HepG2 (cell line): ENCODE measurements around the gene DSG2. TPM values are rescaled to one million over a fixed set of nuclear protein-coding genes. Genes with fewer than 3 reads are reported as not detected.

ENCODE experiments used
- ATAC-seq: fragments of 200-7000 bp; cut with Tn5 transposase; 3 replicates; pipeline ENCODE4 v1.9.1; 2020; ENCODE audit warnings: mild to moderate bottlenecking, moderate library complexity
- BruUV-seq: library from RNA; stranded (reverse); fragments of 400-500 nt; replicated peaks from 2 replicates; lab custom pipeline; 2021; lab: Mats Ljungman, UMichigan
- CTCF ChIA-PET: fragments of 300-600 bp; formaldehyde crosslinking; extraction: SDS; loops from one replicate; lab custom pipeline; 2021; ENCODE audit warnings: low total read pairs, inconsistent platforms, low intra/inter-chr PET ratio; lab: Yijun Ruan, JAX
- POLR2A ChIA-PET: fragments of 350-600 bp; sonication (Branson Sonifier 250); formaldehyde crosslinking; loops from one replicate; lab custom pipeline; 2020; ENCODE audit warnings: antibody characterized with exemption, inconsistent platforms; lab: Yijun Ruan, JAX
- DNase-seq: peaks from one replicate; pipeline ENCODE4 v3.0.0-alpha.2; 2015; ENCODE audit warnings: low spot score
- FAIRE-seq: peaks from 3 replicates; lab custom pipeline; 2011; peaks lifted over from hg19 to GRCh38; lab: Jason Lieb, UNC
- H2AFZ ChIP-seq: one replicate; pipeline ENCODE4 v1.6.1; 2011; ENCODE audit warnings: low read length, inconsistent platforms
- H3K27ac ChIP-seq: fragments of 300-600 bp; 3 replicates; pipeline ENCODE4 v1.8.0; 2011; ENCODE audit warnings: mixed run types, mild to moderate bottlenecking, mixed read lengths, low read length, inconsistent platforms; ENCODE audit not compliant: insufficient read depth; ENCODE audit errors: extremely low read length
- H3K27me3 ChIP-seq, 2 experiments: fragments of 200-600 bp in 1 of 2; 2 replicates in 1 of 2; 3 replicates in 1 of 2; pipeline versions ENCODE4 v1.6.0 to v1.8.0; 2011; ENCODE audit warnings: low read length in 2 of 2, mild to moderate bottlenecking in 2 of 2, moderate library complexity in 2 of 2, inconsistent platforms in 1 of 2; ENCODE audit not compliant: insufficient read depth in 2 of 2, control insufficient read depth in 1 of 2
- H3K36me3 ChIP-seq, 2 experiments: fragments of 200-600 bp in 1 of 2; replicated peaks in 1 of 2; 2 replicates in 1 of 2; 3 replicates in 1 of 2; pipeline versions ENCODE4 v1.5.1 to v1.8.0; 2011; ENCODE audit warnings: low read length in 2 of 2, inconsistent platforms in 1 of 2; ENCODE audit not compliant: insufficient read depth in 2 of 2, control insufficient read depth in 1 of 2
- H3K4me1 ChIP-seq: 2 replicates; pipeline ENCODE4 v1.5.1; 2012; ENCODE audit warnings: low read length, inconsistent platforms; ENCODE audit not compliant: insufficient read depth
- H3K4me2 ChIP-seq: 2 replicates; pipeline ENCODE4 v1.6.0; 2011; ENCODE audit warnings: low read depth, low read length, inconsistent platforms
- H3K4me3 ChIP-seq, 3 experiments: fragments of 200-600 bp in 1 of 3; sonication (generic), shearing (Covaris generic) in 1 of 3; replicated peaks in 1 of 3; 2 replicates each; pipeline ENCODE4 v1.5.1; 2011 to 2016; ENCODE audit warnings: low read length in 3 of 3, inconsistent platforms in 2 of 3, low read depth in 2 of 3, mild to moderate bottlenecking in 2 of 3, control low read depth in 1 of 3, mixed read lengths in 1 of 3; ENCODE audit not compliant: insufficient read depth in 1 of 3
- H3K79me2 ChIP-seq: one replicate; pipeline ENCODE4 v1.6.1; 2011; ENCODE audit warnings: low read length, inconsistent platforms; ENCODE audit not compliant: insufficient read depth
- H3K9ac ChIP-seq: 2 replicates; pipeline ENCODE4 v1.6.0; 2011; ENCODE audit warnings: mild to moderate bottlenecking, low read depth, low read length, inconsistent platforms; ENCODE audit not compliant: insufficient read depth
- H3K9me3 ChIP-seq: 2 replicates; pipeline ENCODE4 v1.5.1; 2012; ENCODE audit warnings: mild to moderate bottlenecking, low read length
- H4K20me1 ChIP-seq: 2 replicates; pipeline ENCODE4 v1.6.0; 2011; ENCODE audit warnings: inconsistent platforms, mild to moderate bottlenecking, low read length, moderate library complexity; ENCODE audit not compliant: insufficient read depth
- ATF1 ChIP-seq: IDR thresholded peaks from 2 replicates; pipeline ENCODE4 v1.6.1; 2016; ENCODE audit warnings: mild to moderate bottlenecking, control low read depth
- BHLHE40 ChIP-seq: IDR thresholded peaks from 2 replicates; pipeline ENCODE4 v1.6.1; 2011; ENCODE audit warnings: low read length, improper control_type of control experiment
- CENPBD1 ChIP-seq: sonication (generic); formaldehyde crosslinking; IDR thresholded peaks from 2 replicates; pipeline ENCODE4 v1.8.0; 2022; ENCODE audit warnings: missing genetic modification reagents, low read depth, mild to moderate bottlenecking, borderline replicate concordance
- GABPA ChIP-seq, 2 experiments: IDR thresholded peaks; 2 replicates each; pipeline ENCODE4 v1.6.1; 2011 to 2016; ENCODE audit warnings: low read depth in 2 of 2, low read length in 1 of 2, missing biosample characterization in 1 of 2, missing genetic modification characterization in 1 of 2
- HDAC6 ChIP-seq: fragments of 200-600 bp; sonication (generic); IDR thresholded peaks from 2 replicates; pipeline ENCODE4 v1.7.0; 2017; ENCODE audit warnings: mild to moderate bottlenecking, antibody characterized with exemption, low read length, low read depth
- KLF11 ChIP-seq: IDR thresholded peaks from 2 replicates; pipeline ENCODE4 v1.6.1; 2016; ENCODE audit warnings: missing compliant biosample characterization
- RARA ChIP-seq: IDR thresholded peaks from 2 replicates; pipeline ENCODE4 v1.6.1; 2016; ENCODE audit warnings: missing genetic modification reagents, missing compliant biosample characterization
- RNF219 ChIP-seq: sonication (generic); formaldehyde crosslinking; IDR thresholded peaks from 2 replicates; pipeline ENCODE4 v1.5.0; 2020; ENCODE audit warnings: mild to moderate bottlenecking, missing genetic modification reagents
- ZNF577 ChIP-seq: sonication (generic); formaldehyde crosslinking; IDR thresholded peaks from 2 replicates; pipeline ENCODE4 v1.4.0; 2020; ENCODE audit warnings: mild to moderate bottlenecking, low read depth, missing genetic modification reagents, borderline replicate concordance
- WGBS: methylation state at CpG from one replicate; pipeline ENCODE4 v1.1.6; 2017; ENCODE audit warnings: low lambda C conversion rate; 5-methylcytosine and 5-hydroxymethylcytosine counted together
- in situ Hi-C: cut with HindIII; loops from 2 replicates; pipeline ENCODE4 v1.10.0; 2017; ENCODE audit warnings: low pct_unique_long_range_greater_than_20kb; ENCODE audit not compliant: extremely low pct_ligation_motif_present
- intact Hi-C: fragments of 100-400 bp; cut with micrococcal nuclease; formaldehyde crosslinking; loops from one replicate; pipeline ENCODE4 v1.10.0; 2022; ENCODE audit not compliant: unreplicated experiment
- polyA plus RNA-seq, 8 experiments: library from polyadenylated mRNA; depleted of rRNA in 3 of 8; stranded (reverse) in 7 of 8; unstranded in 1 of 8; fragments of >200 nt; fragmentation: Illumina TruSeq in 4 of 8; extraction: Trizol in 4 of 8; gene quantifications; 2 replicates each; pipeline versions ENCODE4 v1.2.1 to v1.2.3, GENCODE V29; 2011 to 2016; ENCODE audit warnings: low read depth in 4 of 8, missing spikeins in 1 of 8, mixed read lengths in 1 of 8; ENCODE audit not compliant: insufficient read depth in 1 of 8
- total RNA-seq, 5 experiments: library from RNA; depleted of rRNA; stranded (reverse); fragments of >200 nt; fragmentation: Illumina TruSeq; extraction: Trizol; gene quantifications; 2 replicates each; pipeline ENCODE4 v1.2.3, GENCODE V29; 2016; ENCODE audit warnings: low read depth in 1 of 5
- TF ChIP-seq, protein P1 (sequence below): IDR thresholded peaks from 2 replicates; pipeline ENCODE4 v1.6.1; 2016

DSG2 gene
- total and polyA plus RNA-seq, 2 of the 13 experiments (the other 11 are each of a cell fraction or from before 2014, with no cell fraction given): 23.3 to 66.7 TPM

DNA sequence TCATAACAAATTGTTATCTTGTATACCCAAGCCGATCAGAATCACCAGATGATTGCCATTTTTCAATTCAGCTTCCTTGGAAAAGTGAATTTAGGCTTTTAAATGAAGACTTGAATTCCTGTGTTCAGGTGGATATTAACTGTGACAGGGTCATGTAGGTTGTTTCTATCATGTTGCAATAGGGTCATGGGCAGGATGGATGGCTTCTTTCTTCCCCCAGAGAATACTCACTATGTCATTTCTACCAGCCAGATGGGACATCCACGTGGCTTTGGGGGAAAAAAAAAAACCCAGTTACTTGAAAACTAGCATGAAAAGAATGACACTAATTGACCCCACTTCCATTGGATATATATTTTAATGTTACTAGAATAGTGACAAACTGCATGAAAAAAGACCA lies 14.6 kb upstream of the DSG2 start:
- intact Hi-C loops: loop anchor here (5.0 kb wide), 1 partner anchor 206 kb away; no protein-coding TSS in a partner anchor
- H3K9ac ChIP-seq: no peak overlapping the region
- TF ChIP-seq KLF11 (CRISPR knock-in tag): no peak
- no peak for TF ChIP-seq RNF219
- peaks cover 0 to 21% of the 10 kb centered on the region in 2 experiments; a peak in 2 of 5 replicates for H3K27me3 ChIP-seq
- no peak for FAIRE-seq
- no peak overlapping the region for H3K27ac ChIP-seq
- in situ Hi-C loops: no loop called here
- no peak overlapping the region for H2AFZ ChIP-seq
- no peaks in the 10 kb centered on the region for H3K79me2 ChIP-seq
- H3K4me3 ChIP-seq: no peak overlapping the region
- H4K20me1 ChIP-seq: no peaks in the 10 kb centered on the region
- H3K9me3 ChIP-seq: no peaks in the 10 kb centered on the region
- POLR2A ChIA-PET: no interaction called here
- CTCF ChIA-PET: no interaction called here
- no peak for DNase-seq
- 0% methylated on average over 2 of the region's 2 CpGs for WGBS
- H3K4me1 ChIP-seq: no peaks in the 10 kb centered on the region
- H3K36me3 ChIP-seq: no peaks in the 10 kb centered on the region
- ATAC-seq: no peak
- no TSS peak for BruUV-seq
- H3K4me2 ChIP-seq: no peak overlapping the region

GRCh38 chr18:31484461-31484860 lies 13.5 kb upstream of the DSG2 start:
- TF ChIP-seq ATF1 (CRISPR knock-in tag): no peak
- no peak for TF ChIP-seq BHLHE40
- TF ChIP-seq HDAC6: no peak
- no peak for TF ChIP-seq ZNF577
- no peak for TF ChIP-seq RARA
- TF ChIP-seq, protein P1, sequence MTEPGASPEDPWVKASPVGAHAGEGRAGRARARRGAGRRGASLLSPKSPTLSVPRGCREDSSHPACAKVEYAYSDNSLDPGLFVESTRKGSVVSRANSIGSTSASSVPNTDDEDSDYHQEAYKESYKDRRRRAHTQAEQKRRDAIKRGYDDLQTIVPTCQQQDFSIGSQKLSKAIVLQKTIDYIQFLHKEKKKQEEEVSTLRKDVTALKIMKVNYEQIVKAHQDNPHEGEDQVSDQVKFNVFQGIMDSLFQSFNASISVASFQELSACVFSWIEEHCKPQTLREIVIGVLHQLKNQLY (CRISPR knock-in tag): no peak
- TF ChIP-seq CENPBD1: no peak
- no peak for TF ChIP-seq GABPA (IDR thresholded peaks at IDR 0.05; ENCODE audit: low read depth, low read length)
- TF ChIP-seq GABPA (CRISPR knock-in tag; IDR thresholded peaks at IDR 0.05; ENCODE audit: low read depth): no peak
- POLR2A ChIA-PET: no interaction called here
- intact Hi-C loops: loop anchor here (5.0 kb wide), 1 partner anchor 207 kb away; no protein-coding TSS in a partner anchor

More at GRCh38 chr18:31484461-31484860, 13.5 kb upstream of the DSG2 start:
- Histone ChIP-seq H3K4me2 (no peak overlapping the region), H3K4me1 (no peaks in the 10 kb centered on the region), H3K9me3 (no peaks in the 10 kb centered on the region), H3K9ac (no peak overlapping the region), H3K27ac (no peak overlapping the region), H3K79me2 (no peaks in the 10 kb centered on the region), H4K20me1 (no peaks in the 10 kb centered on the region), H2AFZ (no peak overlapping the region), H3K36me3 (no peaks in the 10 kb centered on the region), H3K4me3 (no peak overlapping the region), H3K27me3 (peaks cover 0 to 17% of the 10 kb centered on the region in 2 experiments; a peak in 2 of 5 replicates)
- in situ Hi-C loops: no loop called here
- ATAC-seq: no peak
- CTCF ChIA-PET: no interaction called here
- no peak for DNase-seq
- no peak for FAIRE-seq
- WGBS: 70% methylated on average over 1 of the region's 1 CpG
- no TSS peak for BruUV-seq
